HL-60/S4 treated with phorbol 12-myristate 13-acetate at 8.2 ng/mL for 4 days and 3 days (cell line): ENCODE results near the gene BTBD19.
"Not testable (repeated sequence)": the region's sequence is repeated elsewhere in the genome, so short reads cannot be mapped to it uniquely, and the experiment has no call there.

Experiments used
- in situ Hi-C: fragments of 300-500 bp; cut with MboI; formaldehyde crosslinking; loops from 2 replicates; pipeline ENCODE4 v1.15.0; 2022; ENCODE audit warnings: low sequenced_read_pairs

BTBD19 gene

GRCh38 chr1:44787506-44787905 is 20.8 kb upstream of the BTBD19 start:
- in situ Hi-C loops = no loop called here

GRCh38 chr1:44788120-44788860 is 20.0 kb upstream of the BTBD19 start, which contains the start of gene BEST4:
Gene BEST4, minus strand, starts transcription at chr1:44788170. Its CDS starts 465 bp downstream, at chr1:44787705.
- in situ Hi-C loops = no loop called here

GRCh38 chr1:44790968-44791801 is 17.1 kb upstream of the BTBD19 start:
- in situ Hi-C loops = no loop called here

GRCh38 chr1:44792736-44793502 is 15.4 kb upstream of the BTBD19 start:
- in situ Hi-C loops = no loop called here

- in situ Hi-C loops = not testable (repeated sequence)
Measured at GRCh38 chr1:44797886-44798285, 10.4 kb upstream of the BTBD19 start.

- in situ Hi-C loops = no loop called here
Measured at GRCh38 chr1:44798481-44799365, 9.6 kb upstream of the BTBD19 start.

GRCh38 chr1:44799770-44800584 is 8.3 kb upstream of the BTBD19 start, which contains the start of gene PLK3:
Gene PLK3, plus strand, starts transcription at chr1:44800377. Its CDS starts 87 bp downstream, at chr1:44800464.
- in situ Hi-C loops = no loop called here

- in situ Hi-C loops = no loop called here
Measured at GRCh38 chr1:44801491-44802305, 6.6 kb upstream of the BTBD19 start.

- in situ Hi-C loops = no loop called here
Measured at GRCh38 chr1:44802306-44803061, 5.8 kb upstream of the BTBD19 start.

- in situ Hi-C loops = no loop called here
Measured at GRCh38 chr1:44803062-44803311, 5.3 kb upstream of the BTBD19 start.

GRCh38 chr1:44803312-44804095 is 4.8 kb upstream of the BTBD19 start:
- in situ Hi-C loops = no loop called here

- in situ Hi-C loops = no loop called here
Measured at GRCh38 chr1:44805311-44806024, 2.9 kb upstream of the BTBD19 start.

GRCh38 chr1:44806025-44806703 is 2.2 kb upstream of the BTBD19 start:
- in situ Hi-C loops = no loop called here

GRCh38 chr1:44806704-44807363 is 1.5 kb upstream of the BTBD19 start, which contains the start of gene DYNLT4:
Gene DYNLT4, minus strand, starts transcription at chr1:44807351. Its CDS starts 683 bp downstream, at chr1:44806668.
- in situ Hi-C loops = no loop called here

- in situ Hi-C loops = no loop called here
Measured at GRCh38 chr1:44807364-44808062, 810 bp upstream of the BTBD19 start.
